ENCODE measurements around the gene SLC35F3.

GRCh38 chr1:234372011-234372757 is 467.7 kb downstream of the SLC35F3 start:
- TF ChIP-seq CTCF (optimal IDR thresholded peaks at IDR 0.05 in 1 of 3, IDR thresholded peaks at IDR 0.05 in 1 of 3, conservative IDR thresholded peaks at IDR 0.05 in 1 of 3; ENCODE audit: extremely low read depth in 1 of 3, insufficient read depth in 2 of 3, low read length in 3 of 3) (no peak), EZH2 (IDR thresholded peaks at IDR 0.05; ENCODE audit: low read length) (no peak)
